Stomach (tissue), 4 donors: Measurements from ENCODE around the gene ODF2L.

ENCODE experiments used
- EP300 ChIP-seq: sonication (generic); formaldehyde crosslinking; IDR thresholded peaks from one replicate; pipeline ENCODE4 v1.6.1; 2017; ENCODE audit warnings: antibody characterized with exemption
- POLR2A ChIP-seq, 4 donors: fragments of 450-650 bp; IDR thresholded peaks; one replicate each; pipeline ENCODE4 v1.6.1; 2016; ENCODE audit warnings: antibody characterized with exemption in 4 of 4, control low read depth in 2 of 4, mild to moderate bottlenecking in 1 of 4, moderate library complexity in 1 of 4
- POLR2AphosphoS5 ChIP-seq, 3 donors: sonication (generic); formaldehyde crosslinking; IDR thresholded peaks; one replicate each; pipeline ENCODE4 v1.6.1; 2016; ENCODE audit warnings: antibody characterized with exemption in 3 of 3
- TF ChIP-seq, protein P1 (sequence below), 7 experiments: fragments of 450-650 bp in 4 of 7; fragments of 200-600 bp in 3 of 7; sonication (generic) in 3 of 7; IDR thresholded peaks; one replicate each; pipeline ENCODE4 v1.5.1; 2016 to 2019; ENCODE audit warnings: antibody characterized with exemption in 7 of 7, control low read depth in 2 of 7, mild to moderate bottlenecking in 1 of 7

DNA sequence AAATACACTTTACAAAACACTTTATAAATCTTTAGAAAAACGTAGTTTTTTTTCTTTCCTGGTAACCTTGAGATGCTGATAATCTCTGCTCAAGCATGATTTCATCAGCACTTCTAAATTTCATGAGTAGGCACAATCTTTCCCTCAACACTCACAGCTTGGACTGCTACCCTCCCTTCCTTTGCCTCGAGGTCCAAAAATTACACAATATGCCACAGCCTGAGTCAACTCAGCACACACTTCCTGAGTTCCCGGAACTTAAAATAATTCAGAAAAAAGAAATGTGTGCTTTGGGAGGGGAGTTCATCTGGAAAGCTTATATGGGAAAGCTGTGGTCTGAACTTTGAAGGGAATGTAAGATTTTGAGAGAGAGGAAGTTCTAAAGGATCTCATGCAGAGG, 33.7 kb upstream of the ODF2L start:
- TF ChIP-seq POLR2A (IDR thresholded peaks at IDR 0.05) (no peak), EP300 (no peak), POLR2AphosphoS5 (IDR thresholded peaks at IDR 0.05) (peak in 2 of 3 donors; percentile 21 to 72)
- TF ChIP-seq, protein P1, sequence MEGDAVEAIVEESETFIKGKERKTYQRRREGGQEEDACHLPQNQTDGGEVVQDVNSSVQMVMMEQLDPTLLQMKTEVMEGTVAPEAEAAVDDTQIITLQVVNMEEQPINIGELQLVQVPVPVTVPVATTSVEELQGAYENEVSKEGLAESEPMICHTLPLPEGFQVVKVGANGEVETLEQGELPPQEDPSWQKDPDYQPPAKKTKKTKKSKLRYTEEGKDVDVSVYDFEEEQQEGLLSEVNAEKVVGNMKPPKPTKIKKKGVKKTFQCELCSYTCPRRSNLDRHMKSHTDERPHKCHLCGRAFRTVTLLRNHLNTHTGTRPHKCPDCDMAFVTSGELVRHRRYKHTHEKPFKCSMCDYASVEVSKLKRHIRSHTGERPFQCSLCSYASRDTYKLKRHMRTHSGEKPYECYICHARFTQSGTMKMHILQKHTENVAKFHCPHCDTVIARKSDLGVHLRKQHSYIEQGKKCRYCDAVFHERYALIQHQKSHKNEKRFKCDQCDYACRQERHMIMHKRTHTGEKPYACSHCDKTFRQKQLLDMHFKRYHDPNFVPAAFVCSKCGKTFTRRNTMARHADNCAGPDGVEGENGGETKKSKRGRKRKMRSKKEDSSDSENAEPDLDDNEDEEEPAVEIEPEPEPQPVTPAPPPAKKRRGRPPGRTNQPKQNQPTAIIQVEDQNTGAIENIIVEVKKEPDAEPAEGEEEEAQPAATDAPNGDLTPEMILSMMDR (IDR thresholded peaks at IDR 0.05), result no peak
